Esophagus squamous epithelium (tissue), 4 donors: ENCODE measurements around the gene PARP15.

ENCODE experiments used
- POLR2A ChIP-seq, 4 donors: fragments of 450-650 bp; IDR thresholded peaks; one replicate each; pipeline ENCODE4 v1.6.1; 2017; ENCODE audit warnings: antibody characterized with exemption in 4 of 4, mild to moderate bottlenecking in 4 of 4, moderate library complexity in 3 of 4
- TF ChIP-seq, protein P1 (sequence below), 6 experiments: fragments of 450-650 bp in 4 of 6; fragments of 200-600 bp in 2 of 6; sonication (generic) in 2 of 6; IDR thresholded peaks; one replicate each; pipeline ENCODE4 v1.5.1; 2016 to 2019; ENCODE audit warnings: antibody characterized with exemption in 6 of 6, mild to moderate bottlenecking in 4 of 6, moderate library complexity in 4 of 6

DNA sequence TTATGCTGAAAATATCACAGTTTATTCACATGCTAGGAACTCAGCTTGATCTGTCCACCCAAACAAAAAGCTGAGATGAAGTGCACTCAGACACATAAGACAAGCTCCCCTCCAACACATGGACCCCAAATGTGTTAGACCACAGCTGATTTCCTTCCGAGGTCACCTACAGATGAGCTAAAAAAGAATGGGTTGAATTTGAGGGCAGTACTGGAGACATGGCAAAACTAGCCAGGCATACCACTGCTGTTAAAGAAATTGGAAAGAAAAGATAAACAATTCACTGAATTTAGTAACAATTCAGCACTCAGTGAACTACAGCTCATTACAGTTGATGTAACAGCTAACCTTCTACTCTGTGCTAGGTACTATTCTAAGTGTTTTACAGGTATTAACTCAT is 28.8 kb upstream of the PARP15 start:
- TF ChIP-seq, protein P1, sequence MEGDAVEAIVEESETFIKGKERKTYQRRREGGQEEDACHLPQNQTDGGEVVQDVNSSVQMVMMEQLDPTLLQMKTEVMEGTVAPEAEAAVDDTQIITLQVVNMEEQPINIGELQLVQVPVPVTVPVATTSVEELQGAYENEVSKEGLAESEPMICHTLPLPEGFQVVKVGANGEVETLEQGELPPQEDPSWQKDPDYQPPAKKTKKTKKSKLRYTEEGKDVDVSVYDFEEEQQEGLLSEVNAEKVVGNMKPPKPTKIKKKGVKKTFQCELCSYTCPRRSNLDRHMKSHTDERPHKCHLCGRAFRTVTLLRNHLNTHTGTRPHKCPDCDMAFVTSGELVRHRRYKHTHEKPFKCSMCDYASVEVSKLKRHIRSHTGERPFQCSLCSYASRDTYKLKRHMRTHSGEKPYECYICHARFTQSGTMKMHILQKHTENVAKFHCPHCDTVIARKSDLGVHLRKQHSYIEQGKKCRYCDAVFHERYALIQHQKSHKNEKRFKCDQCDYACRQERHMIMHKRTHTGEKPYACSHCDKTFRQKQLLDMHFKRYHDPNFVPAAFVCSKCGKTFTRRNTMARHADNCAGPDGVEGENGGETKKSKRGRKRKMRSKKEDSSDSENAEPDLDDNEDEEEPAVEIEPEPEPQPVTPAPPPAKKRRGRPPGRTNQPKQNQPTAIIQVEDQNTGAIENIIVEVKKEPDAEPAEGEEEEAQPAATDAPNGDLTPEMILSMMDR (IDR thresholded peaks at IDR 0.05) = no peak
- TF ChIP-seq POLR2A (IDR thresholded peaks at IDR 0.05) = no peak
